HEK293 (cell line): Measurements from ENCODE around the gene FLACC1.

Source experiments
- EGR2 ChIP-seq: fragments of 450-650 bp; formaldehyde crosslinking; IDR thresholded peaks from 2 replicates; pipeline ENCODE4 v1.5.1; 2016; ENCODE audit warnings: low read depth, missing biosample characterization, missing genetic modification characterization
- ELK4 ChIP-seq: IDR thresholded peaks from 2 replicates; pipeline ENCODE4 v1.6.1; 2011; ENCODE audit warnings: mild to moderate bottlenecking, low read depth, low read length, borderline replicate concordance
- GLI2 ChIP-seq: fragments of 450-650 bp; formaldehyde crosslinking; IDR thresholded peaks from 2 replicates; pipeline ENCODE4; 2017; ENCODE audit warnings: missing biosample characterization, missing genetic modification characterization, low read depth, borderline replicate concordance
- GLIS1 ChIP-seq: fragments of 450-650 bp; formaldehyde crosslinking; IDR thresholded peaks from 2 replicates; pipeline ENCODE4 v1.5.1; 2016; ENCODE audit warnings: missing biosample characterization, missing genetic modification characterization
- HOXA7 ChIP-seq: sonication (generic); formaldehyde crosslinking; IDR thresholded peaks from 2 replicates; pipeline ENCODE4 v1.8.1; 2022; ENCODE audit warnings: missing genetic modification reagents, borderline replicate concordance
- INSM2 ChIP-seq: fragments of 450-650 bp; formaldehyde crosslinking; IDR thresholded peaks from 2 replicates; pipeline ENCODE4 v1.5.1; 2016; ENCODE audit warnings: missing biosample characterization, missing genetic modification characterization
- PRDM1 ChIP-seq: fragments of 450-650 bp; formaldehyde crosslinking; IDR thresholded peaks from 2 replicates; pipeline ENCODE4; 2016; ENCODE audit warnings: missing biosample characterization, missing genetic modification characterization
- PRDM10 ChIP-seq: fragments of 450-650 bp; formaldehyde crosslinking; IDR thresholded peaks from 2 replicates; pipeline ENCODE4 v1.5.1; 2016; ENCODE audit warnings: missing biosample characterization, missing genetic modification characterization
- PRDM4 ChIP-seq: fragments of 450-650 bp; formaldehyde crosslinking; IDR thresholded peaks from 2 replicates; pipeline ENCODE4 v1.5.1; 2017; ENCODE audit warnings: missing biosample characterization, missing genetic modification characterization
- REPIN1 ChIP-seq: fragments of 450-650 bp; formaldehyde crosslinking; IDR thresholded peaks from 2 replicates; pipeline ENCODE4 v1.5.1; 2017; ENCODE audit warnings: missing biosample characterization, missing genetic modification characterization, low read depth
- REST ChIP-seq: fragments of 450-650 bp; formaldehyde crosslinking; IDR thresholded peaks from 2 replicates; pipeline ENCODE4 v1.5.1; 2016; ENCODE audit warnings: missing biosample characterization, missing genetic modification characterization
- SP2 ChIP-seq: fragments of 450-650 bp; formaldehyde crosslinking; IDR thresholded peaks from 2 replicates; pipeline ENCODE4 v1.5.1; 2016; ENCODE audit warnings: missing biosample characterization, missing genetic modification characterization
- WT1 ChIP-seq: fragments of 450-650 bp; formaldehyde crosslinking; IDR thresholded peaks from 2 replicates; pipeline ENCODE4 v1.5.1; 2016; ENCODE audit warnings: missing biosample characterization, missing genetic modification characterization
- YY2 ChIP-seq: fragments of 450-650 bp; formaldehyde crosslinking; IDR thresholded peaks from 2 replicates; pipeline ENCODE4 v1.5.1; 2016; ENCODE audit warnings: missing biosample characterization, missing genetic modification characterization
- ZBTB26 ChIP-seq: fragments of 450-650 bp; formaldehyde crosslinking; optimal IDR thresholded peaks from 2 replicates; pipeline ENCODE3; 2016; ENCODE audit warnings: missing biosample characterization, mild to moderate bottlenecking, missing genetic modification characterization
- ZNF140 ChIP-seq: fragments of 450-650 bp; formaldehyde crosslinking; IDR thresholded peaks from 2 replicates; pipeline ENCODE4 v1.5.1; 2016; ENCODE audit warnings: missing biosample characterization, missing genetic modification characterization
- ZNF175 ChIP-seq: fragments of 450-650 bp; formaldehyde crosslinking; IDR thresholded peaks from 2 replicates; pipeline ENCODE4 v1.5.1; 2016; ENCODE audit warnings: missing biosample characterization, missing genetic modification characterization
- ZNF335 ChIP-seq: fragments of 450-650 bp; formaldehyde crosslinking; conservative IDR thresholded peaks from 2 replicates; pipeline ENCODE4 v1.5.1; 2016; ENCODE audit warnings: missing biosample characterization, missing genetic modification characterization
- ZNF354C ChIP-seq: fragments of 450-650 bp; formaldehyde crosslinking; IDR thresholded peaks from 2 replicates; pipeline ENCODE4 v1.5.1; 2016; ENCODE audit warnings: missing biosample characterization, missing genetic modification characterization, low read depth, borderline replicate concordance
- ZNF366 ChIP-seq: fragments of 450-650 bp; formaldehyde crosslinking; conservative IDR thresholded peaks from 2 replicates; pipeline ENCODE4 v1.5.1; 2016; ENCODE audit warnings: missing biosample characterization, missing genetic modification characterization
- ZNF416 ChIP-seq: fragments of 450-650 bp; formaldehyde crosslinking; IDR thresholded peaks from 2 replicates; pipeline ENCODE4 v1.5.1; 2016; ENCODE audit warnings: missing biosample characterization, missing genetic modification characterization
- ZNF426 ChIP-seq: fragments of 450-650 bp; formaldehyde crosslinking; IDR thresholded peaks from 2 replicates; pipeline ENCODE4 v1.5.1; 2017; ENCODE audit warnings: missing biosample characterization, missing genetic modification characterization, mild to moderate bottlenecking, inconsistent platforms, moderate library complexity
- ZNF529 ChIP-seq: fragments of 450-650 bp; formaldehyde crosslinking; IDR thresholded peaks from 2 replicates; pipeline ENCODE4 v1.5.1; 2017; ENCODE audit warnings: missing genetic modification characterization, missing biosample characterization; ENCODE audit not compliant: insufficient replicate concordance
- ZNF530 ChIP-seq: fragments of 450-650 bp; formaldehyde crosslinking; IDR thresholded peaks from 2 replicates; pipeline ENCODE4 v1.5.1; 2016; ENCODE audit warnings: low read depth, missing biosample characterization, missing genetic modification characterization
- ZNF544 ChIP-seq: fragments of 450-650 bp; formaldehyde crosslinking; IDR thresholded peaks from 2 replicates; pipeline ENCODE4 v1.5.0; 2017; ENCODE audit warnings: missing biosample characterization, missing genetic modification characterization
- ZNF585B ChIP-seq: fragments of 450-650 bp; formaldehyde crosslinking; IDR thresholded peaks from 2 replicates; pipeline ENCODE4 v1.5.1; 2016; ENCODE audit warnings: missing biosample characterization, missing genetic modification characterization
- ZNF660 ChIP-seq: fragments of 450-650 bp; IDR thresholded peaks from 2 replicates; pipeline ENCODE4 v1.5.1; 2018; ENCODE audit warnings: missing biosample characterization, mild to moderate bottlenecking, missing genetic modification characterization
- ZNF677 ChIP-seq: fragments of 450-650 bp; IDR thresholded peaks from 2 replicates; pipeline ENCODE4 v1.5.0; 2018; ENCODE audit warnings: missing biosample characterization, mild to moderate bottlenecking, missing genetic modification characterization, moderate library complexity

The FLACC1 gene

GRCh38 chr2:201401815-201402214 lies 44.7 kb upstream of the FLACC1 start (continued):
- TF ChIP-seq PRDM4 (tag by site-specific recombination) (no peak), ZNF416 (tag by site-specific recombination) (no peak), PRDM10 (tag by site-specific recombination) (no peak), REST (tag by site-specific recombination) (no peak), HOXA7 (CRISPR knock-in tag) (no peak), ZBTB26 (tag by site-specific recombination) (no peak), ZNF175 (tag by site-specific recombination) (no peak), GLI2 (tag by site-specific recombination) (0 out of 2 replicates have a peak, but pooled peaks have one; percentile 12), EGR2 (tag by site-specific recombination) (no peak), ZNF660 (tag by site-specific recombination) (no peak), ZNF544 (tag by site-specific recombination) (no peak), ZNF530 (no peak), PRDM1 (tag by site-specific recombination) (no peak), YY2 (tag by site-specific recombination) (no peak), ELK4 (no peak), ZNF585B (no peak), ZNF426 (no peak), GLIS1 (tag by site-specific recombination) (no peak), ZNF354C (no peak), ZNF140 (no peak), INSM2 (tag by site-specific recombination) (no peak), SP2 (tag by site-specific recombination) (no peak), REPIN1 (tag by site-specific recombination) (no peak), ZNF366 (tag by site-specific recombination) (peak; percentile 67), ZNF529 (no peak), WT1 (tag by site-specific recombination) (peak; percentile 70), ZNF677 (tag by site-specific recombination) (no peak), ZNF335 (tag by site-specific recombination) (no peak)
